HepG2 (cell line): ENCODE data around the gene CDYL2. TPM values are rescaled to one million over a fixed set of nuclear protein-coding genes. Genes with fewer than 3 reads are reported as not detected.

ENCODE experiments used
- ATAC-seq: fragments of 200-7000 bp; cut with Tn5 transposase; 3 replicates; pipeline ENCODE4 v1.9.1; 2020; ENCODE audit warnings: mild to moderate bottlenecking, moderate library complexity
- BruUV-seq: library from RNA; stranded (reverse); fragments of 400-500 nt; replicated peaks from 2 replicates; lab custom pipeline; 2021; lab: Mats Ljungman, UMichigan
- CTCF ChIA-PET: fragments of 300-600 bp; formaldehyde crosslinking; extraction: SDS; loops from one replicate; lab custom pipeline; 2021; ENCODE audit warnings: low total read pairs, inconsistent platforms, low intra/inter-chr PET ratio; lab: Yijun Ruan, JAX
- POLR2A ChIA-PET: fragments of 350-600 bp; sonication (Branson Sonifier 250); formaldehyde crosslinking; loops from one replicate; lab custom pipeline; 2020; ENCODE audit warnings: antibody characterized with exemption, inconsistent platforms; lab: Yijun Ruan, JAX
- DNase-seq: peaks from one replicate; pipeline ENCODE4 v3.0.0-alpha.2; 2015; ENCODE audit warnings: low spot score
- FAIRE-seq: peaks from 3 replicates; lab custom pipeline; 2011; peaks lifted over from hg19 to GRCh38; lab: Jason Lieb, UNC
- H2AFZ ChIP-seq: one replicate; pipeline ENCODE4 v1.6.1; 2011; ENCODE audit warnings: low read length, inconsistent platforms
- H3K27ac ChIP-seq: fragments of 300-600 bp; 3 replicates; pipeline ENCODE4 v1.8.0; 2011; ENCODE audit warnings: mixed run types, mild to moderate bottlenecking, mixed read lengths, low read length, inconsistent platforms; ENCODE audit not compliant: insufficient read depth; ENCODE audit errors: extremely low read length
- H3K27me3 ChIP-seq, 2 experiments: fragments of 200-600 bp in 1 of 2; 2 replicates in 1 of 2; 3 replicates in 1 of 2; pipeline versions ENCODE4 v1.6.0 to v1.8.0; 2011; ENCODE audit warnings: low read length in 2 of 2, mild to moderate bottlenecking in 2 of 2, moderate library complexity in 2 of 2, inconsistent platforms in 1 of 2; ENCODE audit not compliant: insufficient read depth in 2 of 2, control insufficient read depth in 1 of 2
- H3K36me3 ChIP-seq, 2 experiments: fragments of 200-600 bp in 1 of 2; replicated peaks in 1 of 2; 2 replicates in 1 of 2; 3 replicates in 1 of 2; pipeline versions ENCODE4 v1.5.1 to v1.8.0; 2011; ENCODE audit warnings: low read length in 2 of 2, inconsistent platforms in 1 of 2; ENCODE audit not compliant: insufficient read depth in 2 of 2, control insufficient read depth in 1 of 2
- H3K4me1 ChIP-seq: 2 replicates; pipeline ENCODE4 v1.5.1; 2012; ENCODE audit warnings: low read length, inconsistent platforms; ENCODE audit not compliant: insufficient read depth
- H3K4me2 ChIP-seq: 2 replicates; pipeline ENCODE4 v1.6.0; 2011; ENCODE audit warnings: low read depth, low read length, inconsistent platforms
- H3K4me3 ChIP-seq, 3 experiments: fragments of 200-600 bp in 1 of 3; sonication (generic), shearing (Covaris generic) in 1 of 3; replicated peaks in 1 of 3; 2 replicates each; pipeline ENCODE4 v1.5.1; 2011 to 2016; ENCODE audit warnings: low read length in 3 of 3, inconsistent platforms in 2 of 3, low read depth in 2 of 3, mild to moderate bottlenecking in 2 of 3, control low read depth in 1 of 3, mixed read lengths in 1 of 3; ENCODE audit not compliant: insufficient read depth in 1 of 3
- H3K79me2 ChIP-seq: one replicate; pipeline ENCODE4 v1.6.1; 2011; ENCODE audit warnings: low read length, inconsistent platforms; ENCODE audit not compliant: insufficient read depth
- H3K9ac ChIP-seq: 2 replicates; pipeline ENCODE4 v1.6.0; 2011; ENCODE audit warnings: mild to moderate bottlenecking, low read depth, low read length, inconsistent platforms; ENCODE audit not compliant: insufficient read depth
- H3K9me3 ChIP-seq: 2 replicates; pipeline ENCODE4 v1.5.1; 2012; ENCODE audit warnings: mild to moderate bottlenecking, low read length
- H4K20me1 ChIP-seq: 2 replicates; pipeline ENCODE4 v1.6.0; 2011; ENCODE audit warnings: inconsistent platforms, mild to moderate bottlenecking, low read length, moderate library complexity; ENCODE audit not compliant: insufficient read depth
- EZH2 ChIP-seq: conservative IDR thresholded peaks from 2 replicates; pipeline ENCODE4 v1.6.1; 2012; ENCODE audit warnings: mild to moderate bottlenecking, low read depth, low read length, moderate library complexity
- FOXC1 ChIP-seq: sonication (generic); formaldehyde crosslinking; IDR thresholded peaks from 2 replicates; pipeline ENCODE4 v1.8.0; 2022; ENCODE audit warnings: mild to moderate bottlenecking, missing genetic modification reagents, borderline replicate concordance
- MAZ ChIP-seq, 2 experiments: sonication (generic) in 1 of 2; formaldehyde crosslinking in 1 of 2; IDR thresholded peaks; 2 replicates each; pipeline versions ENCODE4 v1.5.0 to v1.6.1; 2012 to 2020; ENCODE audit warnings: low read depth in 2 of 2, mild to moderate bottlenecking in 2 of 2, borderline replicate concordance in 1 of 2, improper control_type of control experiment in 1 of 2, low read length in 1 of 2, missing genetic modification reagents in 1 of 2, moderate library complexity in 1 of 2
- MBNL3 ChIP-seq: fragments of 250-450 bp; sonication (Bioruptor Pico); conservative IDR thresholded peaks from 2 replicates; pipeline ENCODE4 v1.8.0; 2022; ENCODE audit warnings: mild to moderate bottlenecking, inconsistent platforms
- NFKB2 ChIP-seq: sonication (generic); formaldehyde crosslinking; IDR thresholded peaks from 2 replicates; pipeline ENCODE4 v1.4.0; 2020; ENCODE audit warnings: missing genetic modification reagents, borderline replicate concordance
- TFDP2 ChIP-seq: sonication (generic); formaldehyde crosslinking; IDR thresholded peaks from 2 replicates; pipeline ENCODE4 v1.4.0; 2020; ENCODE audit warnings: missing genetic modification reagents
- TFE3 ChIP-seq: IDR thresholded peaks from 2 replicates; pipeline ENCODE4 v1.6.1; 2016
- ZFP36 ChIP-seq: fragments of 150-350 bp; IDR thresholded peaks from 2 replicates; pipeline ENCODE4 v1.6.1; 2018; ENCODE audit warnings: borderline replicate concordance, low read length, low read depth; ENCODE audit not compliant: partially characterized antibody
- ZNF570 ChIP-seq: sonication (generic); formaldehyde crosslinking; IDR thresholded peaks from 2 replicates; pipeline ENCODE4 v1.4.0; 2020; ENCODE audit warnings: mild to moderate bottlenecking, missing genetic modification reagents, borderline replicate concordance
- ZNF816 ChIP-seq: sonication (generic); formaldehyde crosslinking; IDR thresholded peaks from 2 replicates; pipeline ENCODE4 v1.8.0; 2022; ENCODE audit warnings: missing genetic modification reagents, mild to moderate bottlenecking, borderline replicate concordance
- WGBS: methylation state at CpG from one replicate; pipeline ENCODE4 v1.1.6; 2017; ENCODE audit warnings: low lambda C conversion rate; 5-methylcytosine and 5-hydroxymethylcytosine counted together
- in situ Hi-C: cut with HindIII; loops from 2 replicates; pipeline ENCODE4 v1.10.0; 2017; ENCODE audit warnings: low pct_unique_long_range_greater_than_20kb; ENCODE audit not compliant: extremely low pct_ligation_motif_present
- intact Hi-C: fragments of 100-400 bp; cut with micrococcal nuclease; formaldehyde crosslinking; loops from one replicate; pipeline ENCODE4 v1.10.0; 2022; ENCODE audit not compliant: unreplicated experiment
- polyA plus RNA-seq, 8 experiments: library from polyadenylated mRNA; depleted of rRNA in 3 of 8; stranded (reverse) in 7 of 8; unstranded in 1 of 8; fragments of >200 nt; fragmentation: Illumina TruSeq in 4 of 8; extraction: Trizol in 4 of 8; gene quantifications; 2 replicates each; pipeline versions ENCODE4 v1.2.1 to v1.2.3, GENCODE V29; 2011 to 2016; ENCODE audit warnings: low read depth in 4 of 8, missing spikeins in 1 of 8, mixed read lengths in 1 of 8; ENCODE audit not compliant: insufficient read depth in 1 of 8
- total RNA-seq, 5 experiments: library from RNA; depleted of rRNA; stranded (reverse); fragments of >200 nt; fragmentation: Illumina TruSeq; extraction: Trizol; gene quantifications; 2 replicates each; pipeline ENCODE4 v1.2.3, GENCODE V29; 2016; ENCODE audit warnings: low read depth in 1 of 5

Gene CDYL2
- total and polyA plus RNA-seq, 2 of the 13 experiments (the other 11 are each of a cell fraction or from before 2014, with no cell fraction given), result 0.07 to 0.35 TPM

- Histone ChIP-seq H3K4me2 (no peak overlapping the region), H2AFZ (no peak overlapping the region), H3K36me3 (no peaks in the 10 kb centered on the region), H3K9ac (no peak overlapping the region), H3K4me1 (no peaks in the 10 kb centered on the region), H4K20me1 (no peaks in the 10 kb centered on the region), H3K79me2 (no peaks in the 10 kb centered on the region), H3K9me3 (no peaks in the 10 kb centered on the region), H3K27ac (no peak overlapping the region), H3K4me3 (no peak overlapping the region), H3K27me3 (no peaks in the 10 kb centered on the region)
- TF ChIP-seq MAZ (IDR thresholded peaks at IDR 0.05; ENCODE audit: borderline replicate concordance, low read depth, low read length), result no peak
- no peak for TF ChIP-seq MAZ (CRISPR knock-in tag; IDR thresholded peaks at IDR 0.05; ENCODE audit: low read depth)
- no peak for TF ChIP-seq NFKB2 (CRISPR knock-in tag)
- TF ChIP-seq ZNF570 (CRISPR knock-in tag), result no peak
- TF ChIP-seq EZH2, result no peak
- TF ChIP-seq TFE3, result no peak
- no peak for TF ChIP-seq MBNL3
- TF ChIP-seq ZNF816, result no peak
- no peak for TF ChIP-seq FOXC1 (CRISPR knock-in tag)
- no peak for TF ChIP-seq ZFP36
- no peak for TF ChIP-seq TFDP2 (CRISPR knock-in tag)
- ChIA-PET POLR2A (no interaction called here), CTCF (no interaction called here)
- in situ Hi-C loops (no loop called here), intact Hi-C loops (no loop called here)
- no peak for DNase-seq
- 47% methylated on average over 5 of the region's 5 CpGs for WGBS
- no peak for ATAC-seq
- BruUV-seq, result no TSS peak
- no peak for FAIRE-seq
These were observed 31.8 kb upstream of the CDYL2 start for GRCh38 chr16:80836202-80836601.
